GM13977 (cell line): ENCODE measurements around the gene CLBA1.

Experiments
- DNase-seq: peaks from one replicate; pipeline ENCODE4 v3.0.0; 2012; ENCODE audit warnings: low spot score
- in situ Hi-C: fragments of 300-500 bp; cut with MboI; formaldehyde crosslinking; loops from one replicate; pipeline ENCODE4 v1.12.0; 2022; ENCODE audit warnings: low sequenced_read_pairs, low pct_unique_long_range_greater_than_20kb, mixed read lengths, inconsistent platforms; ENCODE audit not compliant: unreplicated experiment
- TF ChIP-seq, protein P1 (sequence below): IDR thresholded peaks from 2 replicates; pipeline ENCODE4 v1.5.1; 2012; ENCODE audit warnings: mild to moderate bottlenecking, control low read depth; ENCODE audit not compliant: insufficient read depth; ENCODE audit errors: extremely low read depth, missing control alignments

Gene CLBA1

DNA sequence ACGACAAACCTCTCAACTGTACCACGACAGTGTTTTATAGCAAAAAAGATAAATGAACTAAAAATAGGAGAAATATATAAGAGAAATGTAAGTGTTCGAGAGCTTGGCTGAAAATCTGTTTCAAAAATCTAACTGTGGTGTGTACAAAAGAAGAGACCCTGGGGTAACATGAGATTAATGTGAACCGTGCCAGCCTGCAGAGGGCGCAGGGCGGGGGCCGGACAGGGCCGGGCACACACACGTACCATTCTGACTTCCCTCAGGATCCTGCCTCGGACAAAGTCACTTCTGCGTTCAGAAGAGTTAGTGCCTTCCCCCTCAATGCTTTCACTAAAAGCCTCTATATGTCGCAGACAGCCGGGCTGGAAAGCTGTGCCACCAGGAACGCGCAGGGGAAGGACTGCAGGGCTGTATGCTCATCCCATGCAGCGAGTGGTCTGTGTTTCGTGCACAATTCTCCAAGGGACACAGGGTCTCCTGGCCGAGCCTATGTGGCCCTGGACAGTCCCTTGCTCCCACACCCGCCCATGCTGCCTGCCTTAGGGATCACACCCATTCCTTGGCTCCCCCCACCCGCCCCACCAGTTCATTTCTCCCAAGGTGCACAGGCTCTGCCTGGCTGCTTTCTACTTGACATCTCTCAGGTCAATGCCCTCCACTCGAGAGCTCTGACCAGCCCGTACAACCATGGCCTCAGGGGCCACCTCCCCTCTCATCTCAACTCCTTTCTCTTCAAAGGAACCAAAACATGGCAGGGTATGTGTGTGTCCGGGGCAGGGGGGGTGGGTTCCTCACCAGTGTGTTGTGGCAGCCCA, 26.8 kb downstream of the CLBA1 start:
- DNase-seq: no peak
- TF ChIP-seq, protein P1, sequence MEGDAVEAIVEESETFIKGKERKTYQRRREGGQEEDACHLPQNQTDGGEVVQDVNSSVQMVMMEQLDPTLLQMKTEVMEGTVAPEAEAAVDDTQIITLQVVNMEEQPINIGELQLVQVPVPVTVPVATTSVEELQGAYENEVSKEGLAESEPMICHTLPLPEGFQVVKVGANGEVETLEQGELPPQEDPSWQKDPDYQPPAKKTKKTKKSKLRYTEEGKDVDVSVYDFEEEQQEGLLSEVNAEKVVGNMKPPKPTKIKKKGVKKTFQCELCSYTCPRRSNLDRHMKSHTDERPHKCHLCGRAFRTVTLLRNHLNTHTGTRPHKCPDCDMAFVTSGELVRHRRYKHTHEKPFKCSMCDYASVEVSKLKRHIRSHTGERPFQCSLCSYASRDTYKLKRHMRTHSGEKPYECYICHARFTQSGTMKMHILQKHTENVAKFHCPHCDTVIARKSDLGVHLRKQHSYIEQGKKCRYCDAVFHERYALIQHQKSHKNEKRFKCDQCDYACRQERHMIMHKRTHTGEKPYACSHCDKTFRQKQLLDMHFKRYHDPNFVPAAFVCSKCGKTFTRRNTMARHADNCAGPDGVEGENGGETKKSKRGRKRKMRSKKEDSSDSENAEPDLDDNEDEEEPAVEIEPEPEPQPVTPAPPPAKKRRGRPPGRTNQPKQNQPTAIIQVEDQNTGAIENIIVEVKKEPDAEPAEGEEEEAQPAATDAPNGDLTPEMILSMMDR: peak; percentile 16
- in situ Hi-C loops: no loop called here

DNA sequence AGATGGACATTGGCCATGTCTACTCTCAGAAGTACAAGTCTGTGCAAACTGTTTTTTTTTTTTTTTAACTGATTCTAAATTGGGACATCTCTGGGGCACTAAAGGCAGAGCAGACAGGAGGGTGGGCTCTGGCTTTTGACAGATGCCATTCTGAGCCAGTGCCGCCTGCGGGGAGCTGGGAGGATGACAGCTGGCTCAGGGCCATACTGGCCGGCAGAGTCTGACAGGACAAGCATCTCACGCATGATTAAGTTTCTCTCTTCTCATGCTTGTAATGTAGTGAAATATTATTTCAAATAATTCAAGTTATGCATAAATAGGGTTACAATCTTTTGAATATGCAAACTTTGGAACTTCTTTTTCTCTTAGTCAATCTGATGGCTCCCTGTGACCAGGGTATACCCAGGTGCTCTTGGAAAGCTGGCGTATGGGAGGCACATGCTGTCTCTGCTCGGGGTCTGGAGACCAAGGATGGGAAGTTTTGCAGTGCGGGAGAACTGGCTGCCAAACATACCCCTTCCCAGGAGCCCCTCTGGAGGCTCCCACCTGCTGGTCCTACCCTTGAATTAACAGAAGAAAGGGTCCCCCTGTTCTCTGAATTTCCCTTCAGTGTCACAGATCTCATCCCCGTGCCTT, 27.7 kb downstream of the CLBA1 start:
- DNase-seq: no peak
- in situ Hi-C loops: no loop called here
- TF ChIP-seq, protein P1: no peak

DNA sequence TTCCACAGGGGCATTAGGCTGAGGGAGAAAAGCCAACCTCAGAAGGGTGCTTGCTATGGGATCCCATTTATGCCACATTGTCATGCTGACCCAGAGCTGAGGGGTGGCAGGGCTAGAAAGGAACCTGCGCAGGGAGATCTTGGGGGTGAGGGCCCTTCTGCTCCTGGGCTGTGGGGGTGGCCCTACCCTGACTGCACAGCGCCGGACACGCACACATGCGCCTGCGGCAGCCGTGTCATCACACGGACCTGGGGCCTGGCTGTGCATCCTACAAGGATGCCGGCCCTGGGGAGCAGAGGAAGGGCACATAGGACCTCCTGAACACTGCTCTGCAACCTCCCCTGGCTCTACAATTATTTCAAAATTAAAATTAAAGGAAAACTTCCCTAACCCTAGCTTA, 28.4 kb downstream of the CLBA1 start:
- TF ChIP-seq, protein P1: no peak
- DNase-seq: no peak
- in situ Hi-C loops: no loop called here

DNA sequence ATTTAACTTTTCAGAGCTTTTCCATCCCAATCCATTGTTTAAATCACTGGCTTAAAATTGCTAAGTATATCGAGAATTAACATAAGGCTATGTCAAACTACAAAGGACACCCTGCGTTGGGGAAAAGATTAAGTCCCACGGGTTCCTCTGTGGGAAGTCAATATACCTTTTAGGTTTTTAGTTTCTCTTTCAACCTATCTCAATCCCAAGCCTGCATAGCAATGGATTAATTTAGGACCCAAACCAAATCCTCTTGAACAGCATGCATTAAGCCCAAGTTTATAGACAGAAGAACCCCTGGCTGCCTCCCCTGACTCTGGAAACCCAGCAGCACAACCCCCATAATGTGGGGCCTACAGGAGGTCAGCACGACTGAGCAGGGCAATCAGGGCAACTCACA, 29.0 kb downstream of the CLBA1 start:
- TF ChIP-seq, protein P1: no peak
- in situ Hi-C loops: no loop called here
- no peak for DNase-seq

DNA sequence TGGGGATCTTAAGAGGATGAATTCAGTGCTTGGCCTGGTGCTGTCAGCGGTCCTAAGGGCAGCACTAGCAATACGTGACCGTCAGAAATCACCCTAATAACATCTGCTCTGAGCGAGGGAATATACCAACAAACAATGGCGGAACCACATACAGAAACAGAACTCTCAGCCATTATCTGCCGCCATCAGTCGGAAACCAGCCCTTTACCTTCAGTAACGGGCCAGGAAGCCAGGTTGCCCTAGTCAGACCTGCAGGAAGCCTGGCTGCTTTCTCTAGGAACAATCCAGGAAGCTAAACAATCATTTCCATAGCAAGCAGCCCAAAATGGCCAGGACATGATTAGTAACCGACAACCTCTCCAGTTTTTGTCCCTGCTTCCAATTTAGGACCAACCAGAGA, 29.7 kb downstream of the CLBA1 start:
- TF ChIP-seq, protein P1: no peak
- in situ Hi-C loops: no loop called here
- no peak for DNase-seq

DNA sequence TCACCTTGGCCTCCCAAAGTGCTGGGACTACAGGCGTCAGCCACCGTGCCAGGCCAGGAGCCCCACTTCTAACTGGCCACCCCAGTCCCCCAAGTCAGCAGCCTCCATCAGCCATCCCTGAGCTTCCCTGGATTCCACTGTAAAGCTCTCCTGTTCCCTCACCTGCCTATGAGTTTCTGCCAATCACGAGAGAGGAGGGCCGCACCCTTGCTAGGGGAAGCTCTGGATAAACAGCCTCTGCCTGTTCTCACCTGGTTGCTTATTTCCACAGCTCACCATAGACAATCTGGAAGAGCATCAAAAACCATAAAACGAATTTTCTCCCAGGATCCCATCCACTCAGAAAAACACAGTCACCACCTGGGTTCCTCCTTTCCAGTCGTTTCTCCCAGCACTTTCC, 30.3 kb downstream of the CLBA1 start:
- in situ Hi-C loops: no loop called here
- no peak for DNase-seq
- TF ChIP-seq, protein P1: no peak
